Left lobe of liver (tissue), 2 donors: Measurements from ENCODE around the gene VAV3. TPM values are rescaled to one million over a fixed set of nuclear protein-coding genes. Genes with fewer than 3 reads are reported as not detected.
"Not testable (repeated sequence)": the region's sequence is repeated elsewhere in the genome, so short reads cannot be mapped to it uniquely, and the experiment has no call there.

Source experiments
- ATAC-seq: fragments of 200-7000 bp; cut with Tn5 transposase; one replicate; pipeline ENCODE4 v1.9.1; 2020; ENCODE audit warnings: mild to moderate bottlenecking, moderate library complexity
- DNase-seq: peaks from one replicate; pipeline ENCODE4 v3.0.0-alpha.2; 2020; ENCODE audit warnings: low spot score
- total RNA-seq: library from RNA; stranded (reverse); gene quantifications from one replicate; pipeline ENCODE4 v1.2.1, GENCODE V29; 2021
- donor health status: DM: no; HTN: no; CAD: no; lungs with moderate emphysema.
- donor health status: DM: no; HTN: yes; CAD: no.

Gene VAV3
- total RNA-seq: 0.86 TPM

- peak; percentile 67 for ATAC-seq
- DNase-seq: peak; percentile 66
Observed at GRCh38 chr1:107965110-107965991, at the start of gene VAV3. Gene VAV3 (minus strand): TSS chr1:107965180. CDS start chr1:107964869, 311 bp downstream.

GRCh38 chr1:108012553-108012952 lies 47.6 kb upstream of the VAV3 start:
- DNase-seq (no peak), ATAC-seq (no peak)

- ATAC-seq (no peak), DNase-seq (no peak)
Observed at GRCh38 chr1:108011295-108011694, 46.3 kb upstream of the VAV3 start.

- ATAC-seq: no peak
- DNase-seq: no peak
Observed at GRCh38 chr1:108010581-108010980, 45.6 kb upstream of the VAV3 start.

- ATAC-seq: no peak
- no peak for DNase-seq
Observed at GRCh38 chr1:108009603-108010195, 44.7 kb upstream of the VAV3 start.

GRCh38 chr1:108007531-108007930 lies 42.6 kb upstream of the VAV3 start:
- ATAC-seq (no peak), DNase-seq (no peak)

- no peak for DNase-seq
- no peak for ATAC-seq
Observed at GRCh38 chr1:108007070-108007469, 42.1 kb upstream of the VAV3 start.

GRCh38 chr1:108004919-108005318 lies 39.9 kb upstream of the VAV3 start:
- ATAC-seq, DNase-seq: not testable (repeated sequence)

- DNase-seq (no peak), ATAC-seq (no peak)
Observed at GRCh38 chr1:108000620-108001111, 35.7 kb upstream of the VAV3 start.

- ATAC-seq (no peak), DNase-seq (no peak)
Observed at GRCh38 chr1:108000184-108000583, 35.2 kb upstream of the VAV3 start.

GRCh38 chr1:107997866-107998265 lies 32.9 kb upstream of the VAV3 start:
- ATAC-seq (no peak), DNase-seq (no peak)

- DNase-seq: no peak
- no peak for ATAC-seq
Observed at GRCh38 chr1:107993920-107994319, 28.9 kb upstream of the VAV3 start.

- DNase-seq: no peak
- ATAC-seq: no peak
Observed at GRCh38 chr1:107992347-107992746, 27.4 kb upstream of the VAV3 start.

- no peak for ATAC-seq
- DNase-seq: no peak
Observed at GRCh38 chr1:107991371-107992066, 26.5 kb upstream of the VAV3 start.

GRCh38 chr1:107990606-107991005 lies 25.6 kb upstream of the VAV3 start:
- no peak for DNase-seq
- no peak for ATAC-seq

GRCh38 chr1:107981277-107981676 lies 16.3 kb upstream of the VAV3 start:
- no peak for DNase-seq
- ATAC-seq: no peak

- ATAC-seq (no peak), DNase-seq (no peak)
Observed at GRCh38 chr1:107979926-107980325, 14.9 kb upstream of the VAV3 start.

GRCh38 chr1:107979088-107979487 lies 14.1 kb upstream of the VAV3 start:
- no peak for DNase-seq

GRCh38 chr1:107976836-107977235 lies 11.9 kb upstream of the VAV3 start:
- DNase-seq (no peak), ATAC-seq (no peak)

More at GRCh38 chr1:107979088-107979487, 14.1 kb upstream of the VAV3 start:
- ATAC-seq: no peak

- DNase-seq: no peak
- ATAC-seq: no peak
Observed at GRCh38 chr1:107976431-107976830, 11.5 kb upstream of the VAV3 start.

GRCh38 chr1:107975851-107976250 lies 10.9 kb upstream of the VAV3 start:
- DNase-seq (no peak), ATAC-seq (no peak)

GRCh38 chr1:107974090-107974489 lies 9.1 kb upstream of the VAV3 start:
- ATAC-seq (no peak), DNase-seq (no peak)
